Right ventricle myocardium inferior (tissue), 1 donor: Measurements from ENCODE around the gene LRRC8E. TPM values are rescaled to one million over a fixed set of nuclear protein-coding genes. Genes with fewer than 3 reads are reported as not detected.

Experiments
- ATAC-seq: fragments of 200-7000 bp; cut with Tn5 transposase; one replicate; pipeline ENCODE4 v1.9.1; 2020; ENCODE audit warnings: mild to moderate bottlenecking, moderate library complexity
- DNase-seq: peaks from one replicate; pipeline ENCODE4 v3.0.0; 2021; ENCODE audit errors: missing footprints
- intact Hi-C: fragments of 100-400 bp; cut with DNase I; formaldehyde crosslinking; loops from one replicate; pipeline ENCODE4 v1.11.0; 2022
- total RNA-seq: library from RNA; stranded (reverse); fragmentation: NEBNext Ultra II Directional; extraction: Animal tissue kit (Norgen Biotek cat#: 25700); gene quantifications from one replicate; pipeline ENCODE4 v1.2.1, GENCODE V29; 2021
- donor health status: DM: no; HTN: yes; CAD: no; lungs with severe emphysema.

The LRRC8E gene
- total RNA-seq, 1 donor from 2014 or later = 2.5 TPM

DNA sequence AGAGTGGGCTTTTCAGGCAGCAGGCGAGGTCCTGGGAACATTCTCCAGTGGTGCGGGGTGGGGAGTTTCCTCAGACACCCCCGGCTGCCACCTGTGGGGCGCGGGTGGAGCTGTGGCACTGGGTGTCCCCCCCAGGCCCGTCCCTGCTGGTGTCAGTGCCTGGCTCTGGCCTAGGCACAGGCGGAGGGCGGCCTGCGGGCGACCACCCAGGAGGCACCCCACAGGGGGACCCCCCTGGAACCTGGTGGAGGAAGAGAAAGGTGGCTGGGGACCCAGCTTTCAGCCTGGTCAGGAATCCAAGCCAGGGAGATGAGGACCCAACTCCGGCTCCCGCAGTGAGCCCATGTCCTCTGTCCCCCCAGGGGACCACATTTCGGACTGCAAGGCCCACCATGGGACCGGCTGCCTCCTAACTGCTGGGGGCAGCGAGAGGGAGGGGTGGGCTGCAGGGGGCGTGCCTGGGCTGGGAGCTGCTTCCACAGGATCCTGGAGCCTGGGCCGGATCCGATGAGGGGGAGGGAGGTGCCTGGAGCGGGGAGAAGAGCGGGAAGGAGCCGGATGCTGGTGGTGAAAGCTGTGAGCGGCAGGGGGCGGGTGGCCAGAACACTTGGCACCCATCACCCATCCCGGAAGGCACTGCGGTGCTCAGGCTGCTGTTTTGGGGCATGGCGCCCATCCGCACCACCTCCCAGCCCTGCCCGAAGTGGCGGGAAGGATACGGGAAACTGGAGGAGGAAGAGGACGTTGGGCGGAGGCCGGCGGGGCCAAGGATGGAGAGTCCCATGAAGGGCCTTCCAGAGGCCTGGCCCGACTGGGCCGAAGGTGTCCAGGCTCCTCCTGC, 43.1 kb downstream of the LRRC8E start:
- intact Hi-C loops = no loop called here
- ATAC-seq (no peak), DNase-seq (no peak)

DNA sequence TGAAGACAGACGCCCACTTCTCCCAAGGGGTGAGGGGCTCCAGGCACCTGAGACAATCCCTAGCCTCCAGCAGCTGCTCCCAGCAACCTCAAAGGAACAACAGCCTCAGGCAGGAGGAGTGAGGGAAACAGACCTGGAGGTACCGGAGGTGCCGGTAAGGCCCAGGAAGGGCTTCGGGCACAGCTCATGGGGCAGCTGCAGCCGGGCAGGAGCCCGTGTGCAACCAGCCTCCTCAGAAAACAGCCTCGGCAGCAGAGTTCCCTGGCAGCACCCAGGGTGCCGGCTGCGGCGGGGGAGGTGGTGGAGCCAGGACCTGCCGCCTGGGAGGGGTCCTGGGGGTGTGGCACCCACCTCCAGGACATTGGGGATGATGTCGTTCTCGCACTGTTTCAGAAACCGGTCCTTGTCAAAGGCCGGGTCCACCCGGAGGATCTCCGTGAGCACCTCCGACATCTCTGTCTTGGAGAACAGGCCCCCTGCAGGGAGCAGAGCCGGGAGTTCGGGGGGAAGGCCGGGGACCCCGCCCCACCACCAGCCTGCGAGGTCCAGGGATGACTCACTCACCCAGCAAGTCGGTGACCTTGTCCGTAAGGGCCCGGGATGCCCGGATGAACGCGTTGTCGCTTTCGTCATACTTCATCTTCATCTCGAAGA, 44.1 kb downstream of the LRRC8E start:
- DNase-seq = peak; percentile 59
- no peak for ATAC-seq
- intact Hi-C loops = no loop called here

DNA sequence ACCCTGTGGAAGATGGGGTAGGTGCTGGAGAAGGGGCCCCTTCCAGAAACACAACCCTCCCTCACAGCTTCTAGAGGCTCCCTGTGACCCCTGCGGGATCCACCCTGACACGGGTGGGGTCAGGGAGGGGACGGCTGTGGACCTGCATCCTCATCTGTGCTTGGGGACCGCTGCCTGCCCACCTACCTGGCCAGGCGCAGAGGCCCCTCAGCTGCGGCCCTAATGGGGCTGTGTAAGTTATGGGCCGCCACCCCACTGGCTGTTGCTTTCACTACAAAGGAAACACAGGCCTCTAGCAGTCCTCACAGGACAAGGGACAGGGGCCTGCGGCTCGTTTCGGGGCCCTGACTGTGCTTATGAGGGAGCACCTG, 44.6 kb downstream of the LRRC8E start:
- intact Hi-C loops = no loop called here
- no peak for ATAC-seq
- DNase-seq = peak; percentile 52

DNA sequence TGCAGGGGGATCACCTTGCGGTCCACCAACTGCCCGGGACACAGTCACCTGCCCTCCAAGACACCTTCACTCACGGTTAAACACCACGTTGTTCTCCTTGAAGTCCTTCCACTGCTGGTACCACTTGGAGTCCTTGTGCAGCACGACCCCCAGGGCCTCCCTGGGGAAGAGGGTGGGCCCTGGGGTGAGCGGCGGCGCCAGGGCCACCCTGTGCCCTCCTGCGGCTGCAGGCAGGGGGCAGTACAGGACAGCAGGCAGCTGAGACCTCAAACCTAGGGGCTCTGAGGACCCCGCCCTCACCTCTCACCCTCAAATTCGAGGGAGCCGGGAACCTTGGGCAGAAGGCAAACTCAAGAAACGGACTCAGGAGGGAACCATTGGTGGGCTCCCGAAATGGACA, 45.1 kb downstream of the LRRC8E start:
- no peak for DNase-seq
- intact Hi-C loops = no loop called here

DNA sequence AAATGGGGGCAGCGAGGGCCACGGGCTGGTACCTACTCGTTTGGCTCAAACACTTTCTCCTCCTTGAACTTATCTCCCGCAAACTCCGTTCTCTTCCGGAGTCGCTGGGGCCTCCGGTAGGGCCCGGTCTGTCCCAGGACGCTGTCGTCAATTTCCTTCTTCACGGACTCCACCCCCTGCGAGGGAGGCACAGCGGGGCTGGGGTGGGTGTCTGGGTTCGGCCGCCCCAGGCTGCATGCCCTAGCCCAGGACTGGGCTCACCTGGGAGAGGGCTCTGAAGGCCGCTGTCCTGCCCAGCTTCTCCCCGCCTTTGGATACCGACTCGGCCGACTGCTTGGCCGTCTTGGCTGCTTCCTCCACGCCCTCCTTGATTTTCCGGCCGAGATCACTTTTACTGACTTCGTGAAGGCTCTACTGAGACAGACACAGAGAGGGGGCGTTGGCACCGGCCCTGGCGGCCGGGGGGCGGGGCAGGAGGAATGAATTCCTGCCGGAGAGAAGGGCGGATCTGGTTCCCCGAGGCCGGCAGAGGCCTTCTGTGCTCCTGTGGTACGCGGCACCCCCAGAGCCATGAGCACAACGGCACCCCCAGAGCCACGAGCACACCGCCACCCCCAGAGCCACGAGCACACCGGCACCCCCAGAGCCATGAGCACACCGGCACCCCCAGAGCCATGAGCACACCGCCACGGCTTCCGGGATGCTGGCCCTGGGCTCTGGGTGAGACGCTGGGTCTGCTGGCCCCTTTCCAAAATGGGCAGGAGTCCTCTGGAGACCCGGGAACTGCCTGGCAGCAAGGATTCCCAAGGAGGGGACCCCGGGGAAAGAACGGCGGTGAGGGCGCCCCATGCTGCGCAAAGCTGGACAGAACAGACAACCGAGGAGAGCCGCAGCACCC, 45.8 kb downstream of the LRRC8E start:
- DNase-seq = no peak
- intact Hi-C loops = no loop called here
- ATAC-seq = no peak

More for the DNA sequence above, 45.1 kb downstream of the LRRC8E start:
- no peak for ATAC-seq

DNA sequence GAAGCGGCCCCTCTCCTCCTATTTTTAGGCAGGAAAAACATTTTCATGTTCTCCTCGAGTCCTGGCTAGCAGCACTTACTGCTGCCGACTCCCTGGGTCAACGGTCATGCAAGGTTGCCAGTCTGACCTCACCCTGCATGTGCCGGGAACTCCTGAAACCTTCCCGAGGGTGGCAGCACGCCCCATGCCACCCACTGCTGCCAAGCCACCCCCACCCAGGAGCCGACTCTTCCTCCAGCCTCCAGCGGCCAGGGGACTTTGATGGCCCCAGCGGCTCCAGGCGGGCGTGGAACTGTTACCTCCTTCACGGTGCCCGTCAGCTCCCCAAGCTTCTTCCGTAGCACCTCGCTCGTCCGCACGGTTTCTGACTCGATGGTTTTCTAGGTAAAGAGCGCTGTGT, 46.5 kb downstream of the LRRC8E start:
- intact Hi-C loops = no loop called here
- DNase-seq (peak; percentile 56), ATAC-seq (no peak)

DNA sequence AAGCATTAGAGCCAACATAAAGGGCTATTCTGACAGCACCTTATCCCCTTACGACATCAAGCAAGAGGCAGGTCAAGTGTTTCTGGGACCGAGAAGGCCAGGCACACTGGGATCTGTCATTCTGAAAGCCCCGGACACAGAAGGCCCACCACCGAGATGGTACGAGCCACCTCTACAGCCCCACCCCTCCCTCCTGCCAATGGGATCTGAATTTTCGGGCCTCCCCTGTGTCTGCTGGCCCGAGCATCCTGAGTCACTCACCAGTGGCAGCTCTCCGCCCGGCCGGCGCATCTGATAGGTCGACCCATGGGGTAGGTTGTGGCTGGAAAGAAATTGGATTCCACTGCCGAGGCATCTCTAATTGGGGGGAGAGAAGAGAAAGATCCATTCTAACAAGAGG, 52.5 kb downstream of the LRRC8E start:
- no peak for DNase-seq
- intact Hi-C loops = loop anchor here (5.0 kb wide), 1 partner anchor 216 kb away; no protein-coding TSS in a partner anchor
- no peak for ATAC-seq

DNA sequence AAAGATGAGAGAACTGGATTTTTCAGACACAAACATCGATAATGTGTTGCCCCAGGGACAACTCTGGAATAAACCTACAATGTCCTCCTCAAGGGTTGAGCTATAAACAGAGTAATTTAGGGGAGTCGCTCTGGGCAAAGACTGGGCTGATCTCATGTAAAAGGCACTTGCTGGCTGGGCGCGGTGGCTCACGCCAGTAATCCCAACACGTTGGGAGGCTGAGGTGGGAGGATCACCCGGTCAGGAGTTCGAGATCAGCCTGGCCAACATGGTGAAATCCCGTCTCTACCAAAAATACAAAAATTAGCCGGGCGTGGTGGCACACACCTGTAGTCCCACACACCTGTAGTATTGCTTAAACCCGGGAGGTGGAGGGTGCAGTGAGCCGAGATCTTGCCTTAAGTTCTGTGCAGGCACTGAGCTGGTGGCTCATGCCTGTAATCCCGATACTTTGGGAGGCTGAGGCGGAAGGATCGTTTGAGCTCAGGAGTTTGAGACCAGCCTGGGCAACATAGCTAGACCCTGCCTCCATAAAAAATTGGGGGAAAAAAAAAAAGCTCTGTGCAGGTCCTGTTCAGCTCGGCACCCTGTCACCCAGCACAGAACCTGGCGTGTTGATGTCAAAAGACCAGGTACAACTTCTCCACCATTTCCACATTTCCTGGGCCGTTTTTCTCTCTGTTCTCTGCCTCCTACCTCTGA, 53.7 kb downstream of the LRRC8E start:
- intact Hi-C loops = loop anchor here (2.0 to 5.0 kb wide), 2 partner anchors 21 to 215 kb away; partner anchors contain the start of gene SNAPC2
- DNase-seq (no peak), ATAC-seq (no peak)

DNA sequence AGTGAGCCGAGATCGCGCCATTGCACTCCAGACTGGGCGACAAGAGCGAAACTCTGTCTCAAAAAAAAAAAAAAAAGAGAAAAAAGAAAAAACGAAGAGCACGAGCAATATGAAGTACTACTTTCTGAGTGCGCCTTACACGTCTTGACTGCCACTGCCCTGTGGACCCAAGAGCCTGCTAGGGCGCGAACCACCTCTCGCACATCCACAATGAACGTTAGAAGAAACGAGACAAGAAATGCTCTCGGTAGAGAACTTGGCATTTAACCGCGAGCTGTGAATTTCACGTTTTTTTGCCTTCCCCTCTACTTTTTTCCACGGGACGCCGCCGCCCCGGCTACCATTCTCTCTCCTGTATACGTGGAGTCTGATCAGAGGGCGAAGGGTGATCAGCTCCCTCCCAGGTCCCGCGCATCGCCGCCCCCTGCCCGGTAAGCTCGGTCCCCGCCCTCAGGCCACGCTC, 54.7 kb downstream of the LRRC8E start:
- DNase-seq = no peak
- ATAC-seq = peak; percentile 7
- intact Hi-C loops = loop anchor here (2.0 to 5.0 kb wide), 2 partner anchors 22 to 214 kb away; partner anchors contain the start of gene SNAPC2

DNA sequence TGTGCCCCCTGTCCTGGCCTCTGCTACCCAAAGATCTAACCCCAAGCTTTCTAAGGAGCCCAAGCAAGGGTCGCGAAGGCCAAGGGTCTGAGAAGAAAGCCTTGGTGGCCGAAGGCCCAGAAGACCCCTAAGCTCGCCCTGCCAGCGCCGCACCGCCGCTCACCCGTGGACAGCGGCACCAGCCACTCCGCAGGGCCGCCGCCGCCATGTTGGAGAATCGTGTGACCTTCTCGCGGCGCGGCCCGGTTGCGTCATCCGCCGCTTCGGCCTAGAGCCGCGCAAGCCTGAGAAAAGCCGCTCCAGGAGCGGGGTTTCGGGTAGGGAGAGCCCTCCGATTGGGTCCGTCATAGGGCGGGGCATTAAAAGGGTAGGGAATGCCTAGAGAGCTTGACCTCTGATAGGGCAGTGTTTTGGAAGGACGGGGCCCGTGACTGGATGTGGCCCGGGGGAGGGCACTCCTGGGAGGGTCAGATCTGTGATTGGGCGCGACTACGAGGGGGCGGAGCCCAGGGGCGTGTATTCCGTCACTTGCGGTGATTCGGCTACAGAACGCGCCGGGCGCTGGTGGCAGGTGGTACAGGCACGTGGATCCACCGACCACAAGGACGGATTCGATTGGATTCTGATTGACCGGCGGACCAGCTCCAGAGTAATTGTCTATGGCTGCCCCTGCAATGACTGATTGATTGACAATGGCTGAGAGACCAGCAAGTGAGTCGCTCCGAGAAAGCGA, 55.3 kb downstream of the LRRC8E start, which contains the start of gene TIMM44:
Gene TIMM44 (minus strand): TSS at position 223 of the 733 bp plus-strand sequence. CDS start 15 bp downstream, at position 208.
- ATAC-seq (peak; percentile 99), DNase-seq (peak; percentile 98)
- intact Hi-C loops = loop anchor here (1.0 to 5.0 kb wide), 4 partner anchors 23 to 310 kb away; partner anchors contain the start of gene SNAPC2

DNA sequence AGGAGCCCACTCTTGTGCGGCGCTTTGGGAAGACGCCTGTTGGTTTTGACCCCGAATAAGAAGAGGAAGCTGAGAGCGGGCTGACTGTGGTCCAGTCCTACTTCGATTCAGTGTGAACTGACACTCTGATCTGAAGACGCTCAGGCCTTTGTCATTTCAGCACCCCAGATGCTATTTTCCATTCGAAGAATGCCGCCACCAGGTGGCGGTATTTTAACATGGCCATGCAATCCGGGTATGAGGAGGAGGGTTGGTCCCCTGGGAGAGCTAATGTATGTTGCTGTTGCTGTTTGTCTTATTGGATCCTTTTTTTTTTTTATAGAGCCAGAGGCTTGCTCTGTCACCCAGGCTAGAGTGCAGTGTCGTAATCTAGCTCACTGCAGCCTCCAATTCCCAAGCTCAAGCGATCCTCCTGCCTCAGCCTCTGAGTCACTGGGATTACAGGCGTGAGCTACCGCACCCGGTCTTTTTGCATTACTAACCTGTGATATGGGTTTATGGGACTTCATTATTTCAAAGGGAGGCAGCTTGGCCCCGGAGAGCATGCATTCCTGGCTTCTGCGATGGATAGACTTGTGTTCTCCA, 56.0 kb downstream of the LRRC8E start:
- DNase-seq (peak; percentile 90), ATAC-seq (peak; percentile 67)
- intact Hi-C loops = loop anchor here (1.0 to 5.0 kb wide), 3 partner anchors 59 to 309 kb away; no protein-coding TSS in a partner anchor

DNA sequence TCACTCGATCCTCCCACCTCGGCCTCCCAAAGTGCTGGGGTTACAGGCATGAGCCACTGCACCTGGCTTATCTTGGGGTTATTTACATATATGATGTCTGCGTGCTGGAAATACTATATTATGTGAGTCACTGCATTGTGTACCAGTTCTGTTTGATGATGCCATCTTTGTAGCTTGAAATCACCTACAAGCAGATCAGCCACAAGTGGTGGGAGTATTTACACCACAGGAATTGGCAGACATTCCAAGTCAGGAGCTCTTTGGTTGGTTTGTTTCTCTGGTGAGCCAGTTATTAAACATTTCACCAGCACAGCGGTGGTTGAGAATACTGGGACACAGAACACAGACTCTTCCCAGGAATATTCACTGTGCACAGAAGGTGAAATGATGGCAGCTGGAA, 59.6 kb downstream of the LRRC8E start:
- ATAC-seq (no peak), DNase-seq (no peak)
- intact Hi-C loops = no loop called here

Other genes starting within 250 kb of the LRRC8E start
- gene RETN, start 219.5 kb upstream of the LRRC8E start, total RNA-seq = 1.2 TPM
- 1.1 TPM for gene MCEMP1, start 211.4 kb upstream of the LRRC8E start, total RNA-seq
- 139 TPM for gene TRAPPC5, start 207.7 kb upstream of the LRRC8E start, total RNA-seq
- 0.30 TPM for gene FCER2, start 186.4 kb upstream of the LRRC8E start, total RNA-seq
- 2.2 TPM for gene CLEC4G, start 156.4 kb upstream of the LRRC8E start, total RNA-seq
- gene CD209, start 141.0 kb upstream of the LRRC8E start, total RNA-seq = 15.6 TPM
- gene CLEC4M, start 125.3 kb upstream of the LRRC8E start, total RNA-seq = not detected
- 21.5 TPM for gene EVI5L, start 58.3 kb upstream of the LRRC8E start, total RNA-seq
- gene PRR36, start 14.1 kb upstream of the LRRC8E start, total RNA-seq = not detected
- gene MAP2K7, start 15.4 kb downstream of the LRRC8E start, total RNA-seq = 28.0 TPM
- gene TGFBR3L, start 26.3 kb downstream of the LRRC8E start, total RNA-seq = 7.2 TPM
- gene SNAPC2, start 31.8 kb downstream of the LRRC8E start, total RNA-seq = 10.3 TPM
- gene CTXN1, start 37.6 kb downstream of the LRRC8E start, total RNA-seq = 0.19 TPM
- 111 TPM for gene TIMM44, start 55.2 kb downstream of the LRRC8E start, total RNA-seq
- gene ELAVL1, start 117.1 kb downstream of the LRRC8E start, total RNA-seq = 55.1 TPM
- not detected for gene CCL25, start 164.2 kb downstream of the LRRC8E start, total RNA-seq